ENCODE measurements around the gene IPCEF1.

The IPCEF1 gene

GRCh38 chr6:154112181-154112809, 244.3 kb downstream of the IPCEF1 start:
- no peak for DNase-seq (ENCODE audit: low read depth in 2 of 2)

GRCh38 chr6:154111025-154111424, 245.6 kb downstream of the IPCEF1 start:
- no peak for DNase-seq (ENCODE audit: low read depth in 2 of 2)

DNA sequence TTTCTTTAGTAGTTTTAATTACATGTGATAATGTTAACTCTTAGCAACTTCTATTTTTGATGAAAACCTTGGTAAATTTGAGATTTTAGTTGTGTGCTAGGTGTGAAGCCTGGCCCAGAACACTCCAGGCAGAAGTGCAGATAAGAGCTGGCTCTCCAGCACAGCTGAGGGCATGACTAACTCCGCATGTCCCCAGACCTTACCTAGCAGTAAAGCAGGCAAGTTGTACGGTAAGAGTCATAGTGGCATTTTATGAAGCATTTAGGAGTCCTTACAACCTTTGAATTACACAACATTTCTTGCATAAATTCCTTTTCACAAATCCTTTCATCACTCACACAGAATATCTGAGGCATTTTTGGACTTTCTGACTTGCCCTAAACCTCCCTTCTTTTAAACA, 250.4 kb downstream of the IPCEF1 start:
- no peak for DNase-seq (ENCODE audit: low read depth in 2 of 2)

Measured in stimulated activated CD4-positive, alpha-beta T cell treated with anti-CD3 and anti-CD28 coated beads, Interleukin-12 subunit alpha, Interleukin-12 subunit beta, amount 100 ng/mL, for 24 hours (primary cell).